ENCODE data around the gene JARID2.

DNA sequence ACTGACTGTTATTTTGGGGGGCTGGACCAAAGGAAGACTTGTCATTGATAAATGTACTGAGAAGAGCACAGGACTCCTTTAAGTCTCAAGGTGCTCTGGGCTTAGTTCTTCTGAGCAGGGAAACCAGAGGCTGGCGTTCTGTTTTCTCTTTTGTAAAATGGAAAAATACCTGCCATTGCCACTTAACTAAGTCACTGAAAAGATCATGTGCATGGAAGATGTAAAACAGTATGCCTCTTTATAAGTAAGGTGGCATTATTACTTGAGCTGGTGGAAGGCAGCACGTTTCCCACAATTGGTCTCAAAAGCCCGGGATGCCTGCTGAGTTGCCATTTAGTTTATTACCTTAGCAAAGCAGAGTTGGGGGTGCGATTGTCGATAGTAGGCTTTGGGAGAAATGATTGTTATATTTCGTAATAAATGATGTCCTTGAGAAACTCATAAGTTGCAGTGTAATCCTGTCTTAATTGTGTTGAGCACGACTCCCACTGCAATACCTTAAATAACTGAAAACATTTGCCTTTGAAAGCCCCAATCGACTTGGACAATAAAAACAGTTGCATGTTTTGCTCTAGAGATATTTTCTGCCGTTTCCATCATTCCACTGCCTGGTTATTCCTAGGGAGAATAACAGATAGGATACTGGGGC, 3.6 kb downstream of the JARID2 start:
- TF ChIP-seq, protein P1, sequence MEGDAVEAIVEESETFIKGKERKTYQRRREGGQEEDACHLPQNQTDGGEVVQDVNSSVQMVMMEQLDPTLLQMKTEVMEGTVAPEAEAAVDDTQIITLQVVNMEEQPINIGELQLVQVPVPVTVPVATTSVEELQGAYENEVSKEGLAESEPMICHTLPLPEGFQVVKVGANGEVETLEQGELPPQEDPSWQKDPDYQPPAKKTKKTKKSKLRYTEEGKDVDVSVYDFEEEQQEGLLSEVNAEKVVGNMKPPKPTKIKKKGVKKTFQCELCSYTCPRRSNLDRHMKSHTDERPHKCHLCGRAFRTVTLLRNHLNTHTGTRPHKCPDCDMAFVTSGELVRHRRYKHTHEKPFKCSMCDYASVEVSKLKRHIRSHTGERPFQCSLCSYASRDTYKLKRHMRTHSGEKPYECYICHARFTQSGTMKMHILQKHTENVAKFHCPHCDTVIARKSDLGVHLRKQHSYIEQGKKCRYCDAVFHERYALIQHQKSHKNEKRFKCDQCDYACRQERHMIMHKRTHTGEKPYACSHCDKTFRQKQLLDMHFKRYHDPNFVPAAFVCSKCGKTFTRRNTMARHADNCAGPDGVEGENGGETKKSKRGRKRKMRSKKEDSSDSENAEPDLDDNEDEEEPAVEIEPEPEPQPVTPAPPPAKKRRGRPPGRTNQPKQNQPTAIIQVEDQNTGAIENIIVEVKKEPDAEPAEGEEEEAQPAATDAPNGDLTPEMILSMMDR (IDR thresholded peaks at IDR 0.05): no peak
- no peak for TF ChIP-seq POLR2A (IDR thresholded peaks at IDR 0.05)

Data from sigmoid colon (tissue), 3 donors.